ENCODE measurements around the gene WNT7B. TPM values are rescaled to one million over a fixed set of nuclear protein-coding genes. Genes with fewer than 3 reads are reported as not detected.

Gene WNT7B
- total RNA-seq, 2 experiments from 2014 or later: not detected

DNA sequence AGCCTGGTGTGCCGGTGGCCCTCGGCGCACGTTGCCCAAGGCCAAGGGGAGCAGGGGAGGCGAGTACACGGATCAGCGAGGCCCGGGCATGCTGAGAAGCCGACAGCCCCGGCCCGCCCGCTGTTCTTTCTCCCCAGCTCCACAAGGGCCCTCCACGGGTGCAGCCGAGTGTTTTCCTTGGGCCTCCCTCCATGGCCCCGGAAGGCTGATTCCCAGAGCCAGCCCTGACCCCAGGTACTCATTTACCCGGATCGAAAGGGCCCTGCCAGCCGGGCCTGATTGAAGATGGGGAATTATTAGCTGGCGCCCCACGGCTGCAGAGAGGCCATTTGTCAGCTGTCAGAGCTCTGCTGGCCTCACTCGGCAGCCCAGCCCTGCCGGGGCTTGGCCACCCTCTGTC is 53.1 kb downstream of the WNT7B start:
- Mint-ChIP-seq H3K4me1 (ENCODE audit: low read depth) (no peaks in the 10 kb centered on the region), H3K27ac (no peak overlapping the region), H3K27me3 (no peaks in the 10 kb centered on the region), H3K9me3 (no peaks in the 10 kb centered on the region), H3K4me3 (no peak overlapping the region), H3K36me3 (ENCODE audit: low read depth) (no peaks in the 10 kb centered on the region)
- Histone ChIP-seq H3K4me1 (ENCODE audit: insufficient read depth, low read length) (no peaks in the 10 kb centered on the region), H3K27me3 (ENCODE audit: control insufficient read depth in 1 of 2, insufficient read depth in 2 of 2, low read length in 2 of 2) (no peaks in the 10 kb centered on the region), H3K9me3 (ENCODE audit: control insufficient read depth in 1 of 2, insufficient read depth in 1 of 2, low read length in 2 of 2) (no peaks in the 10 kb centered on the region), H3K36me3 (ENCODE audit: insufficient read depth, low read length) (no peaks in the 10 kb centered on the region), H3K27ac (ENCODE audit: low read depth in 1 of 2, low read length in 2 of 2) (no peak overlapping the region), H3K4me3 (ENCODE audit: low read length) (no peak overlapping the region)
- ChIA-PET CTCF (no interaction called here), POLR2A (no interaction called here)
- TF ChIP-seq, protein P1, sequence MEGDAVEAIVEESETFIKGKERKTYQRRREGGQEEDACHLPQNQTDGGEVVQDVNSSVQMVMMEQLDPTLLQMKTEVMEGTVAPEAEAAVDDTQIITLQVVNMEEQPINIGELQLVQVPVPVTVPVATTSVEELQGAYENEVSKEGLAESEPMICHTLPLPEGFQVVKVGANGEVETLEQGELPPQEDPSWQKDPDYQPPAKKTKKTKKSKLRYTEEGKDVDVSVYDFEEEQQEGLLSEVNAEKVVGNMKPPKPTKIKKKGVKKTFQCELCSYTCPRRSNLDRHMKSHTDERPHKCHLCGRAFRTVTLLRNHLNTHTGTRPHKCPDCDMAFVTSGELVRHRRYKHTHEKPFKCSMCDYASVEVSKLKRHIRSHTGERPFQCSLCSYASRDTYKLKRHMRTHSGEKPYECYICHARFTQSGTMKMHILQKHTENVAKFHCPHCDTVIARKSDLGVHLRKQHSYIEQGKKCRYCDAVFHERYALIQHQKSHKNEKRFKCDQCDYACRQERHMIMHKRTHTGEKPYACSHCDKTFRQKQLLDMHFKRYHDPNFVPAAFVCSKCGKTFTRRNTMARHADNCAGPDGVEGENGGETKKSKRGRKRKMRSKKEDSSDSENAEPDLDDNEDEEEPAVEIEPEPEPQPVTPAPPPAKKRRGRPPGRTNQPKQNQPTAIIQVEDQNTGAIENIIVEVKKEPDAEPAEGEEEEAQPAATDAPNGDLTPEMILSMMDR (IDR thresholded peaks at IDR 0.05): no peak
- DNase-seq (no peak), ATAC-seq (ENCODE audit: poor library complexity) (no peak)
- intact Hi-C loops (cut with DNase I, micrococcal nuclease): no loop called here

DNA sequence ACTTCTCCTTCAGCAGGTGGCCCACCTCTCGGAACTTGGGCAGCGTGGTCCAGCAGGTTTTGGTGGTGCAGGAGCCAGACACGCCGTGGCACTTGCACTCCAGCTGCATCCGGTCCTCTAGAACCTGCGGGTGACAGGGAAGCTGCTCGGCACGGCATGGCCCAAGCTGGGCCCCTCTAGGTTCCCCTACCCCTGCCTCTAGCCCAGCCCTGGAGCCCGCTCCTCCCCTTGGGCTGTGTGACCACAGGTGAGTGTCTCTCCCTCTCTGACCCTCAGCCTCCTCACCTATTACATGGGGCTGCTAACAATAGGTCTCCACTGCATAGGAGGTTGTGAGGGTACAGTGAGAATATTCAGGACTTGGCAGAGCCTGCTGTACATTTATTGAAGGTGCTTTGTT is 53.8 kb downstream of the WNT7B start:
- Mint-ChIP-seq H3K27ac (no peak overlapping the region), H3K9me3 (no peaks in the 10 kb centered on the region), H3K27me3 (no peaks in the 10 kb centered on the region), H3K4me3 (no peak overlapping the region), H3K36me3 (ENCODE audit: low read depth) (no peaks in the 10 kb centered on the region), H3K4me1 (ENCODE audit: low read depth) (no peaks in the 10 kb centered on the region)
- Histone ChIP-seq H3K9me3 (ENCODE audit: control insufficient read depth in 1 of 2, insufficient read depth in 1 of 2, low read length in 2 of 2) (no peaks in the 10 kb centered on the region), H3K4me3 (ENCODE audit: low read length) (no peak overlapping the region), H3K27me3 (ENCODE audit: control insufficient read depth in 1 of 2, insufficient read depth in 2 of 2, low read length in 2 of 2) (no peaks in the 10 kb centered on the region), H3K27ac (ENCODE audit: low read depth in 1 of 2, low read length in 2 of 2) (no peak overlapping the region), H3K4me1 (ENCODE audit: insufficient read depth, low read length) (no peaks in the 10 kb centered on the region), H3K36me3 (ENCODE audit: insufficient read depth, low read length) (no peaks in the 10 kb centered on the region)
- intact Hi-C loops (cut with DNase I, micrococcal nuclease): no loop called here
- DNase-seq (no peak), ATAC-seq (ENCODE audit: poor library complexity) (no peak)
- TF ChIP-seq, protein P1 (IDR thresholded peaks at IDR 0.05): no peak
- CTCF ChIA-PET: no interaction called here
- POLR2A ChIA-PET: no interaction called here

DNA sequence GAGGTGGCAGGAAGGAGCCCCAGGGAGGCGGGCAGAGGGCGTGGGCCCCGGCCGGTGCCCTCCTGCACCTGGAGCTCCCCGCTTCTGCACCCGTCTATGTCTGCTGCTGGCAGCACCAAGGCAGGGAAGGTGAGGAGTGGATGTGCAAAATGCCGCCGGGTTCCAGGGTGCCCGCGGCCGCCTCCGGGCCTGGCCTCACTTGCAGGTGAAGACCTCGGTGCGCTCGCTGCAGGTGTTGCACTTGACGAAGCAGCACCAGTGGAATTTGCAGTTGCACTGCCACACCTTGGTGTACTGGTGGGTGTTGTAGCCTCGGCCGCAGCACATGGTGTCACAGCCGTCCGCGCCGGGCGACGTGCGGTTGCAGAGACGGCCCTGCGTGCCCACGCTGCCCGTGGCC is 54.3 kb downstream of the WNT7B start:
- Mint-ChIP-seq H3K27ac (no peak overlapping the region), H3K36me3 (ENCODE audit: low read depth) (no peaks in the 10 kb centered on the region), H3K9me3 (no peaks in the 10 kb centered on the region), H3K27me3 (no peaks in the 10 kb centered on the region), H3K4me1 (ENCODE audit: low read depth) (no peaks in the 10 kb centered on the region), H3K4me3 (no peak overlapping the region)
- CTCF ChIA-PET: no interaction called here
- Histone ChIP-seq H3K4me3 (ENCODE audit: low read length) (no peak overlapping the region), H3K9me3 (ENCODE audit: control insufficient read depth in 1 of 2, insufficient read depth in 1 of 2, low read length in 2 of 2) (no peaks in the 10 kb centered on the region), H3K27me3 (ENCODE audit: control insufficient read depth in 1 of 2, insufficient read depth in 2 of 2, low read length in 2 of 2) (no peaks in the 10 kb centered on the region), H3K4me1 (ENCODE audit: insufficient read depth, low read length) (no peaks in the 10 kb centered on the region), H3K27ac (ENCODE audit: low read depth in 1 of 2, low read length in 2 of 2) (no peak overlapping the region), H3K36me3 (ENCODE audit: insufficient read depth, low read length) (no peaks in the 10 kb centered on the region)
- ATAC-seq (ENCODE audit: poor library complexity) (no peak), DNase-seq (no peak)
- POLR2A ChIA-PET: no interaction called here
- intact Hi-C loops (cut with DNase I, micrococcal nuclease): no loop called here
- TF ChIP-seq, protein P1 (IDR thresholded peaks at IDR 0.05): no peak

All from CD4-positive, alpha-beta T cell (primary cell).